ENCODE data around the gene XPOT. TPM values are rescaled to one million over a fixed set of nuclear protein-coding genes. Genes with fewer than 3 reads are reported as not detected.

XPOT gene
- total RNA-seq, 1 experiment from 2014 or later: 298 TPM

GRCh38 chr12:64389154-64389553 is 15.0 kb upstream of the XPOT start:
- no TSS peak for BruUV-seq (replicated peaks)
- no peak for TF ChIP-seq CTCF (IDR thresholded peaks at IDR 0.05; ENCODE audit: unreplicated experiment)
- Mint-ChIP-seq H3K27me3 (ENCODE audit: insufficient read depth, unreplicated experiment) (no peaks in the 10 kb centered on the region), H3K4me1 (ENCODE audit: insufficient read depth, unreplicated experiment) (peaks cover 18% of the 10 kb centered on the region), H3K36me3 (ENCODE audit: insufficient read depth, unreplicated experiment) (no peaks in the 10 kb centered on the region), H3K27ac (ENCODE audit: low read depth, unreplicated experiment) (no peak overlapping the region), H3K4me3 (ENCODE audit: unreplicated experiment) (no peak overlapping the region), H3K9me3 (ENCODE audit: unreplicated experiment) (no peaks in the 10 kb centered on the region)
- POLR2A ChIA-PET: interaction anchor here (1.9 kb wide), 1 partner anchor 11 kb away, joined by 10 read pairs; no protein-coding TSS in a partner anchor
- DNase-seq (ENCODE audit: unreplicated experiment): no peak
- intact Hi-C loops (cut with micrococcal nuclease): no loop called here
- CTCF ChIA-PET: interaction anchor here (0.6 to 1.5 kb wide), 3 partner anchors 18 to 565 kb away, joined by 3 to 5 read pairs (median 4); no protein-coding TSS in a partner anchor

GRCh38 chr12:64390275-64390851 is 13.8 kb upstream of the XPOT start, which contains the start of gene C12orf56:
Gene C12orf56 (minus strand): TSS chr12:64390758. CDS start chr12:64390565, 193 bp downstream.
- TF ChIP-seq CTCF (IDR thresholded peaks at IDR 0.05; ENCODE audit: unreplicated experiment): no peak
- BruUV-seq (replicated peaks): no TSS peak
- Mint-ChIP-seq H3K27me3 (ENCODE audit: insufficient read depth, unreplicated experiment) (no peaks in the 10 kb centered on the region), H3K36me3 (ENCODE audit: insufficient read depth, unreplicated experiment) (no peaks in the 10 kb centered on the region), H3K27ac (ENCODE audit: low read depth, unreplicated experiment) (no peak within 1 kb of the TSS), H3K4me3 (ENCODE audit: unreplicated experiment) (no peak within 1 kb of the TSS), H3K9me3 (ENCODE audit: unreplicated experiment) (no peaks in the 10 kb centered on the region), H3K4me1 (ENCODE audit: insufficient read depth, unreplicated experiment) (peaks cover 14% of the 10 kb centered on the region)
- DNase-seq (ENCODE audit: unreplicated experiment): no peak
- intact Hi-C loops (cut with micrococcal nuclease): no loop called here
- CTCF ChIA-PET: interaction anchor here (0.6 to 0.7 kb wide), 5 partner anchors 12 to 589 kb away, joined by 3 to 5 read pairs (median 4); no protein-coding TSS in a partner anchor
- POLR2A ChIA-PET: interaction anchor here (1.2 kb wide), 1 partner anchor 14 kb away, joined by 4 read pairs; the partner anchor contains the start of gene XPOT

- intact Hi-C loops (cut with micrococcal nuclease): loop anchor here (1.0 to 2.0 kb wide), 3 partner anchors 119 to 565 kb away; no protein-coding TSS in a partner anchor
- peaks cover 4% of the 10 kb centered on the region for H3K4me1 Mint-ChIP-seq (ENCODE audit: insufficient read depth, unreplicated experiment)
- H3K27me3 Mint-ChIP-seq (ENCODE audit: insufficient read depth, unreplicated experiment): no peaks in the 10 kb centered on the region
- ChIA-PET POLR2A (no interaction called here), CTCF (interaction anchor here (0.9 to 1.0 kb wide), 2 partner anchors 17 to 472 kb away, joined by 3 read pairs; no protein-coding TSS in a partner anchor)
- peak; percentile 58 for DNase-seq (ENCODE audit: unreplicated experiment)
- TF ChIP-seq CTCF (IDR thresholded peaks at IDR 0.05; ENCODE audit: unreplicated experiment): peak; percentile 36
- H3K4me3 Mint-ChIP-seq (ENCODE audit: unreplicated experiment): no peak overlapping the region
- H3K36me3 Mint-ChIP-seq (ENCODE audit: insufficient read depth, unreplicated experiment): no peaks in the 10 kb centered on the region
- H3K9me3 Mint-ChIP-seq (ENCODE audit: unreplicated experiment): no peaks in the 10 kb centered on the region
- no peak overlapping the region for H3K27ac Mint-ChIP-seq (ENCODE audit: low read depth, unreplicated experiment)
- BruUV-seq (replicated peaks): no TSS peak
Measured at GRCh38 chr12:64392221-64392620, 12.0 kb upstream of the XPOT start.

DNA sequence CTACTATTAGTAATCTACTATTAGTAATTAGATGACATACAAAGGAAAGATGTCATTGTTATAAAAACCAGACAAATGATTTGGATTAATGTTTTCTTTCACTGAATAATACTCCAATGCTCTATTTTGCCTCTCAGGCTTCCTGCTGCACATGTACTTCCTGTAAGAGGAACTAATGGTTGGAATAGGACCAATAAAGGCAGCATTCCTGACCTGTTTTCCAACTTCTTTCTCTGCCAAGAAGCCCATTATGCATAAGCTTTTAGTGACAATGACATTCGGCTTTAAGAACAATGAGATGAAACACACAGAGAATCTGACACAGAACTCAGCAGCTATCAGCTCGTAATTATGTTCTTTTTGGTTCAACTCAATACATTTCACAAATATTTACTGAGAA is 8.5 kb upstream of the XPOT start:
- Mint-ChIP-seq H3K4me1 (ENCODE audit: insufficient read depth, unreplicated experiment) (peaks cover 7% of the 10 kb centered on the region), H3K27me3 (ENCODE audit: insufficient read depth, unreplicated experiment) (no peaks in the 10 kb centered on the region), H3K9me3 (ENCODE audit: unreplicated experiment) (no peaks in the 10 kb centered on the region), H3K4me3 (ENCODE audit: unreplicated experiment) (no peak overlapping the region), H3K27ac (ENCODE audit: low read depth, unreplicated experiment) (no peak overlapping the region), H3K36me3 (ENCODE audit: insufficient read depth, unreplicated experiment) (no peaks in the 10 kb centered on the region)
- ChIA-PET POLR2A (no interaction called here), CTCF (interaction anchor here (0.6 to 0.8 kb wide), 2 partner anchors 302 to 406 kb away, joined by 3 to 5 read pairs; no protein-coding TSS in a partner anchor)
- no TSS peak for BruUV-seq (replicated peaks)
- no peak for DNase-seq (ENCODE audit: unreplicated experiment)
- TF ChIP-seq CTCF (IDR thresholded peaks at IDR 0.05; ENCODE audit: unreplicated experiment): no peak
- intact Hi-C loops (cut with micrococcal nuclease): no loop called here
